ENCODE data around the gene CAMK1D.

Gene CAMK1D

GRCh38 chr10:12390733-12391132, 41.4 kb downstream of the CAMK1D start:
- Histone ChIP-seq H3K9me3 (ENCODE audit: control insufficient read depth, insufficient read depth, low read length) (no peaks in the 10 kb centered on the region), H3K4me3 (ENCODE audit: low read depth, low read length) (no peak overlapping the region), H3K27me3 (ENCODE audit: control insufficient read depth, insufficient read depth, low read length) (no peaks in the 10 kb centered on the region), H3K9ac (ENCODE audit: low read depth, low read length) (no peak overlapping the region), H3K27ac (ENCODE audit: low read depth, low read length) (no peak overlapping the region), H3K4me1 (ENCODE audit: control insufficient read depth, insufficient read depth, low read length) (peaks cover 6% of the 10 kb centered on the region; the same call in 1 of the 2 replicates), H3K36me3 (ENCODE audit: control insufficient read depth, insufficient read depth, low read length) (no peaks in the 10 kb centered on the region)

- H3K27ac ChIP-seq (ENCODE audit: low read depth, low read length), result no peak overlapping the region
- peaks cover 6% of the 10 kb centered on the region; the same call in 1 of the 2 replicates for H3K4me1 ChIP-seq (ENCODE audit: control insufficient read depth, insufficient read depth, low read length)
- no peak overlapping the region for H3K9ac ChIP-seq (ENCODE audit: low read depth, low read length)
- no peaks in the 10 kb centered on the region for H3K27me3 ChIP-seq (ENCODE audit: control insufficient read depth, insufficient read depth, low read length)
- H3K4me3 ChIP-seq (ENCODE audit: low read depth, low read length), result no peak overlapping the region
- no peaks in the 10 kb centered on the region for H3K36me3 ChIP-seq (ENCODE audit: control insufficient read depth, insufficient read depth, low read length)
- no peaks in the 10 kb centered on the region for H3K9me3 ChIP-seq (ENCODE audit: control insufficient read depth, insufficient read depth, low read length)
Observed at GRCh38 chr10:12391206-12391605, 41.9 kb downstream of the CAMK1D start.

- H3K4me1 ChIP-seq (ENCODE audit: control insufficient read depth, insufficient read depth, low read length), result peaks cover 19% of the 10 kb centered on the region
- no peaks in the 10 kb centered on the region for H3K27me3 ChIP-seq (ENCODE audit: control insufficient read depth, insufficient read depth, low read length)
- no peaks in the 10 kb centered on the region for H3K9me3 ChIP-seq (ENCODE audit: control insufficient read depth, insufficient read depth, low read length)
- no peak overlapping the region for H3K27ac ChIP-seq (ENCODE audit: low read depth, low read length)
- no peak overlapping the region for H3K4me3 ChIP-seq (ENCODE audit: low read depth, low read length)
- H3K36me3 ChIP-seq (ENCODE audit: control insufficient read depth, insufficient read depth, low read length), result no peaks in the 10 kb centered on the region
- no peak overlapping the region for H3K9ac ChIP-seq (ENCODE audit: low read depth, low read length)
Observed at GRCh38 chr10:12393831-12394230, 44.5 kb downstream of the CAMK1D start.

GRCh38 chr10:12394241-12395033, 45.1 kb downstream of the CAMK1D start:
- Histone ChIP-seq H3K4me1 (ENCODE audit: control insufficient read depth, insufficient read depth, low read length) (peaks cover 19% of the 10 kb centered on the region), H3K27me3 (ENCODE audit: control insufficient read depth, insufficient read depth, low read length) (no peaks in the 10 kb centered on the region), H3K9me3 (ENCODE audit: control insufficient read depth, insufficient read depth, low read length) (no peaks in the 10 kb centered on the region), H3K36me3 (ENCODE audit: control insufficient read depth, insufficient read depth, low read length) (no peaks in the 10 kb centered on the region), H3K9ac (ENCODE audit: low read depth, low read length) (no peak overlapping the region), H3K27ac (ENCODE audit: low read depth, low read length) (no peak overlapping the region), H3K4me3 (ENCODE audit: low read depth, low read length) (no peak overlapping the region)

GRCh38 chr10:12396093-12396492, 46.7 kb downstream of the CAMK1D start:
- H3K9me3 ChIP-seq (ENCODE audit: control insufficient read depth, insufficient read depth, low read length), result no peaks in the 10 kb centered on the region
- no peak overlapping the region for H3K4me3 ChIP-seq (ENCODE audit: low read depth, low read length)
- H3K4me1 ChIP-seq (ENCODE audit: control insufficient read depth, insufficient read depth, low read length), result peaks cover 16% of the 10 kb centered on the region
- no peak overlapping the region for H3K9ac ChIP-seq (ENCODE audit: low read depth, low read length)
- H3K27me3 ChIP-seq (ENCODE audit: control insufficient read depth, insufficient read depth, low read length), result no peaks in the 10 kb centered on the region
- H3K36me3 ChIP-seq (ENCODE audit: control insufficient read depth, insufficient read depth, low read length), result no peaks in the 10 kb centered on the region
- no peak overlapping the region for H3K27ac ChIP-seq (ENCODE audit: low read depth, low read length)

GRCh38 chr10:12396567-12396966, 47.2 kb downstream of the CAMK1D start:
- peaks cover 12% of the 10 kb centered on the region for H3K4me1 ChIP-seq (ENCODE audit: control insufficient read depth, insufficient read depth, low read length)
- no peak overlapping the region for H3K9ac ChIP-seq (ENCODE audit: low read depth, low read length)
- no peak overlapping the region for H3K27ac ChIP-seq (ENCODE audit: low read depth, low read length)
- no peaks in the 10 kb centered on the region for H3K36me3 ChIP-seq (ENCODE audit: control insufficient read depth, insufficient read depth, low read length)
- H3K27me3 ChIP-seq (ENCODE audit: control insufficient read depth, insufficient read depth, low read length), result no peaks in the 10 kb centered on the region
- H3K4me3 ChIP-seq (ENCODE audit: low read depth, low read length), result no peak overlapping the region
- no peaks in the 10 kb centered on the region for H3K9me3 ChIP-seq (ENCODE audit: control insufficient read depth, insufficient read depth, low read length)

- no peak overlapping the region for H3K9ac ChIP-seq (ENCODE audit: low read depth, low read length)
- no peak overlapping the region for H3K27ac ChIP-seq (ENCODE audit: low read depth, low read length)
- peaks cover 12% of the 10 kb centered on the region for H3K4me1 ChIP-seq (ENCODE audit: control insufficient read depth, insufficient read depth, low read length)
- H3K4me3 ChIP-seq (ENCODE audit: low read depth, low read length), result no peak overlapping the region
- no peaks in the 10 kb centered on the region for H3K9me3 ChIP-seq (ENCODE audit: control insufficient read depth, insufficient read depth, low read length)
- no peaks in the 10 kb centered on the region for H3K27me3 ChIP-seq (ENCODE audit: control insufficient read depth, insufficient read depth, low read length)
- no peaks in the 10 kb centered on the region for H3K36me3 ChIP-seq (ENCODE audit: control insufficient read depth, insufficient read depth, low read length)
Observed at GRCh38 chr10:12397147-12397896, 48.0 kb downstream of the CAMK1D start.

GRCh38 chr10:12397941-12398340, 48.6 kb downstream of the CAMK1D start:
- no peak overlapping the region for H3K9ac ChIP-seq (ENCODE audit: low read depth, low read length)
- H3K27ac ChIP-seq (ENCODE audit: low read depth, low read length), result no peak overlapping the region
- H3K4me3 ChIP-seq (ENCODE audit: low read depth, low read length), result no peak overlapping the region
- peaks cover 12% of the 10 kb centered on the region for H3K4me1 ChIP-seq (ENCODE audit: control insufficient read depth, insufficient read depth, low read length)
- no peaks in the 10 kb centered on the region for H3K36me3 ChIP-seq (ENCODE audit: control insufficient read depth, insufficient read depth, low read length)
- no peaks in the 10 kb centered on the region for H3K9me3 ChIP-seq (ENCODE audit: control insufficient read depth, insufficient read depth, low read length)
- H3K27me3 ChIP-seq (ENCODE audit: control insufficient read depth, insufficient read depth, low read length), result no peaks in the 10 kb centered on the region

- H3K4me3 ChIP-seq (ENCODE audit: low read depth, low read length), result no peak overlapping the region
- no peaks in the 10 kb centered on the region for H3K36me3 ChIP-seq (ENCODE audit: control insufficient read depth, insufficient read depth, low read length)
- H3K27ac ChIP-seq (ENCODE audit: low read depth, low read length), result no peak overlapping the region
- no peak overlapping the region for H3K9ac ChIP-seq (ENCODE audit: low read depth, low read length)
- H3K4me1 ChIP-seq (ENCODE audit: control insufficient read depth, insufficient read depth, low read length), result peaks cover 12% of the 10 kb centered on the region; the same call in 1 of the 2 replicates
- no peaks in the 10 kb centered on the region for H3K9me3 ChIP-seq (ENCODE audit: control insufficient read depth, insufficient read depth, low read length)
- H3K27me3 ChIP-seq (ENCODE audit: control insufficient read depth, insufficient read depth, low read length), result no peaks in the 10 kb centered on the region
Observed at GRCh38 chr10:12400266-12400931, 51.1 kb downstream of the CAMK1D start.

- peaks cover 12% of the 10 kb centered on the region; the same call in 1 of the 2 replicates for H3K4me1 ChIP-seq (ENCODE audit: control insufficient read depth, insufficient read depth, low read length)
- H3K9ac ChIP-seq (ENCODE audit: low read depth, low read length), result no peak overlapping the region
- H3K9me3 ChIP-seq (ENCODE audit: control insufficient read depth, insufficient read depth, low read length), result no peaks in the 10 kb centered on the region
- no peak overlapping the region for H3K27ac ChIP-seq (ENCODE audit: low read depth, low read length)
- H3K4me3 ChIP-seq (ENCODE audit: low read depth, low read length), result no peak overlapping the region
- H3K36me3 ChIP-seq (ENCODE audit: control insufficient read depth, insufficient read depth, low read length), result no peaks in the 10 kb centered on the region
- no peaks in the 10 kb centered on the region for H3K27me3 ChIP-seq (ENCODE audit: control insufficient read depth, insufficient read depth, low read length)
Observed at GRCh38 chr10:12401466-12401865, 52.1 kb downstream of the CAMK1D start.

GRCh38 chr10:12403119-12403518, 53.8 kb downstream of the CAMK1D start:
- Histone ChIP-seq H3K4me3 (ENCODE audit: low read depth, low read length) (no peak overlapping the region), H3K9me3 (ENCODE audit: control insufficient read depth, insufficient read depth, low read length) (no peaks in the 10 kb centered on the region), H3K27ac (ENCODE audit: low read depth, low read length) (no peak overlapping the region), H3K9ac (ENCODE audit: low read depth, low read length) (peak overlapping the region; percentile 23; the same call in 1 of the 2 replicates), H3K36me3 (ENCODE audit: control insufficient read depth, insufficient read depth, low read length) (no peaks in the 10 kb centered on the region), H3K27me3 (ENCODE audit: control insufficient read depth, insufficient read depth, low read length) (no peaks in the 10 kb centered on the region), H3K4me1 (ENCODE audit: control insufficient read depth, insufficient read depth, low read length) (no peaks in the 10 kb centered on the region; the same call in 1 of the 2 replicates)

Data from HUES48 (cell line).